ENCODE measurements around the gene PTPRZ1. TPM values are rescaled to one million over a fixed set of nuclear protein-coding genes. Genes with fewer than 3 reads are reported as not detected.

PTPRZ1 gene
- total RNA-seq, 4 donors from 2014 or later = 0.75 to 1.1 (median 0.98) TPM; not detected in 1

DNA sequence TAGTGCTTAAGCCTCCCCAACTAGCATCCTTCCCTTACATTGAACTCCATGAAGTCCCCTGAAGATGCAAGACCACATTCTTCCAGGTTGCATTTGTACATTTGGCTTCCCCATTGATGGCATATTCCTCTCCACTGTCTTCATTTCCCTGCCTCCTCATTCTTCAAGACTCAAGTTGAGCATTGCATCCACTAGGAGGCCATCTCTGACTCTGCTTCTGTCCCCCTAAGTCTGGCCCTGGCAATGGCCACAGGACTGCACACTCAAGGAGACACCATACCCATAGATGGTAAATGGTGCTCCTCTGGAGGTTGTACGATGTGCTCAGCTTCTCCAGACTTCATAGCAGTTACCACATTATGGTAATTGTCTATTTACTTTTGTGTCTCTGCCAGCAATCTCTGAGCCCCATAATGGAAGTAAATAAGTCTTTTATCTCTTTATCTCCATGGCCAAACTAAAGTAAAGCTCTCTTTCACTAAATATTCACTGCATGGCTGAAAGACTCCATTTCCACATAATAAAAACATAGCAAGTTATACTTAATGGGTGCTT is 112.6 kb downstream of the PTPRZ1 start:
- TF ChIP-seq, protein P1, sequence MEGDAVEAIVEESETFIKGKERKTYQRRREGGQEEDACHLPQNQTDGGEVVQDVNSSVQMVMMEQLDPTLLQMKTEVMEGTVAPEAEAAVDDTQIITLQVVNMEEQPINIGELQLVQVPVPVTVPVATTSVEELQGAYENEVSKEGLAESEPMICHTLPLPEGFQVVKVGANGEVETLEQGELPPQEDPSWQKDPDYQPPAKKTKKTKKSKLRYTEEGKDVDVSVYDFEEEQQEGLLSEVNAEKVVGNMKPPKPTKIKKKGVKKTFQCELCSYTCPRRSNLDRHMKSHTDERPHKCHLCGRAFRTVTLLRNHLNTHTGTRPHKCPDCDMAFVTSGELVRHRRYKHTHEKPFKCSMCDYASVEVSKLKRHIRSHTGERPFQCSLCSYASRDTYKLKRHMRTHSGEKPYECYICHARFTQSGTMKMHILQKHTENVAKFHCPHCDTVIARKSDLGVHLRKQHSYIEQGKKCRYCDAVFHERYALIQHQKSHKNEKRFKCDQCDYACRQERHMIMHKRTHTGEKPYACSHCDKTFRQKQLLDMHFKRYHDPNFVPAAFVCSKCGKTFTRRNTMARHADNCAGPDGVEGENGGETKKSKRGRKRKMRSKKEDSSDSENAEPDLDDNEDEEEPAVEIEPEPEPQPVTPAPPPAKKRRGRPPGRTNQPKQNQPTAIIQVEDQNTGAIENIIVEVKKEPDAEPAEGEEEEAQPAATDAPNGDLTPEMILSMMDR (IDR thresholded peaks at IDR 0.05; ENCODE audit: low read depth) = no peak

- TF ChIP-seq, protein P1 (IDR thresholded peaks at IDR 0.05; ENCODE audit: low read depth) = no peak
Observed at GRCh38 chr7:121992068-121992467, 119.1 kb downstream of the PTPRZ1 start.

DNA sequence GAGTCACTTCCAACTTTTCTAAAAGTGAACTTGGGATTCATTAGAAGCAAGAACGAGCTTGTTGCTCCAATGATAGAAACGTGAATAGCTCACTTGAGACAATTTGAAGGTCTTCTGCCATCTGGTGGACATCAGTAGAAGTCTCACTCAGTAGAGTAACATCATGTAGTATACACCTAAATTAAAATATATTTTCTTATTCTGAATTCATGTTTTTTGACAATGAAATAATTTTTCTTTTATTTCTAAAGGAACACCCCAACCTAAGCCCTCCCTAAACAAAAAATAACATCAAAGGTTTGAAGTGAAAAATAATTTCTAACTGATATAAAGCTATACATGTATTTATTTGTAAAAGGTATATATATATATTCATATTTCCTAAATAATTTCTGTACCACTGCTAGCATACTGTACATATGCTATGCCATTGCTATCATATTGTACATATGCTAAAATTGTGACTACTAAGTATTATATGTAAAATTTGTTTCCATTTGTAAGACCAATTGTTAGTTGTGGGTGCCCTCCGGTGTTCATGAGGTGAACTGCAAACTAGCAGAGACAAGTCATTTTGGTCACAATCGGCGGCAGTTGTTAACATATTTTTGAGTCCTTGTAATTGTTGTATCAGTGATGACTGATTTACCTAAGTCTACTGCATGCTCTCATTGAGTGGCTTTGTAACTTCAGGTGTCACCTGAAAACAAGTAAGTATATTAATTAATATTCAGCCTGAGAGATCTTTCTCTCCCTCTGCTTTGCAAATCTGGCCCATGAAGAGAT is 121.9 kb downstream of the PTPRZ1 start:
- TF ChIP-seq, protein P1 (IDR thresholded peaks at IDR 0.05; ENCODE audit: low read depth) = no peak

- TF ChIP-seq, protein P1 (IDR thresholded peaks at IDR 0.05; ENCODE audit: low read depth) = no peak
Observed at GRCh38 chr7:122006687-122007086, 133.7 kb downstream of the PTPRZ1 start.

DNA sequence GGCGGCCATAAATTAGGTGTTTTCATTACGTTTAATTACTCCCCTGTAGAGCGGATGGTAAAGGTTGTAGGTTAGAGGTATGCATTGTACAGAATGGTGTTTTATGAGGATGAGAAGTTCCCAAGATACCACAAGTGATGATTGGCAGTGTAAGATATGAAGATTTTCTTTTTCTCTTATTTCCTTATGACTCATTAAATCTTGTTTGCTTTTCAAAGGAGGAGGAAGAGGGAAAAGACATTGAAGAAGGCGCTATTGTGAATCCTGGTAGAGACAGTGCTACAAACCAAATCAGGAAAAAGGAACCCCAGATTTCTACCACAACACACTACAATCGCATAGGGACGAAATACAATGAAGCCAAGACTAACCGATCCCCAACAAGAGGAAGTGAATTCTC is 137.2 kb downstream of the PTPRZ1 start:
- TF ChIP-seq, protein P1 (IDR thresholded peaks at IDR 0.05; ENCODE audit: low read depth) = no peak

GRCh38 chr7:122013065-122013464 is 140.1 kb downstream of the PTPRZ1 start:
- TF ChIP-seq, protein P1 (IDR thresholded peaks at IDR 0.05; ENCODE audit: low read depth) = no peak

GRCh38 chr7:122013630-122014029 is 140.7 kb downstream of the PTPRZ1 start:
- TF ChIP-seq, protein P1 (IDR thresholded peaks at IDR 0.05; ENCODE audit: low read depth) = no peak
